Limb (tissue), 2 donors: ENCODE measurements around the gene SPRYD7.
"Not testable (repeated sequence)": the region's sequence is repeated elsewhere in the genome, so short reads cannot be mapped to it uniquely, and the experiment has no call there.

Source experiments
- DNase-seq, 2 donors: peaks; one replicate each; pipeline ENCODE4 v3.0.0-alpha.2; 2016; ENCODE audit errors: extremely low spot score in 2 of 2

Gene SPRYD7

GRCh38 chr13:49933511-49933910, 2.6 kb downstream of the SPRYD7 start:
- no peak for DNase-seq

- no peak for DNase-seq
Observed at GRCh38 chr13:49932868-49933267, 3.3 kb downstream of the SPRYD7 start.

GRCh38 chr13:49932066-49932465, 4.1 kb downstream of the SPRYD7 start:
- DNase-seq: no peak

GRCh38 chr13:49927755-49928154, 8.4 kb downstream of the SPRYD7 start:
- DNase-seq: no peak

- DNase-seq: no peak
Observed at GRCh38 chr13:49925881-49926418, 10.2 kb downstream of the SPRYD7 start.

- DNase-seq: no peak
Observed at GRCh38 chr13:49922301-49922700, 13.8 kb downstream of the SPRYD7 start.

- not testable (repeated sequence) for DNase-seq
Observed at GRCh38 chr13:49920969-49921368, 15.2 kb downstream of the SPRYD7 start.

- not testable (repeated sequence) for DNase-seq
Observed at GRCh38 chr13:49918106-49918505, 18.0 kb downstream of the SPRYD7 start.

- no peak for DNase-seq
Observed at GRCh38 chr13:49914947-49915346, 21.2 kb downstream of the SPRYD7 start.

- no peak for DNase-seq
Observed at GRCh38 chr13:49908637-49909036, 27.5 kb downstream of the SPRYD7 start.

- DNase-seq: no peak
Observed at GRCh38 chr13:49904729-49905456, 31.2 kb downstream of the SPRYD7 start.

- DNase-seq: no peak
Observed at GRCh38 chr13:49898792-49899191, 37.3 kb downstream of the SPRYD7 start.

- DNase-seq: no peak
Observed at GRCh38 chr13:49897713-49898112, 38.4 kb downstream of the SPRYD7 start.

- DNase-seq: no peak
Observed at GRCh38 chr13:49895826-49896225, 40.3 kb downstream of the SPRYD7 start.

GRCh38 chr13:49893591-49893990, 42.5 kb downstream of the SPRYD7 start:
- DNase-seq: no peak

GRCh38 chr13:49890376-49890775, 45.8 kb downstream of the SPRYD7 start:
- DNase-seq: no peak

- no peak for DNase-seq
Observed at GRCh38 chr13:49878682-49879081, 57.5 kb downstream of the SPRYD7 start.

- DNase-seq: no peak
Observed at GRCh38 chr13:49877629-49878218, 58.4 kb downstream of the SPRYD7 start.

- DNase-seq: no peak
Observed at GRCh38 chr13:49874430-49874829, 61.7 kb downstream of the SPRYD7 start.

- no peak for DNase-seq
Observed at GRCh38 chr13:49869519-49869918, 66.6 kb downstream of the SPRYD7 start.

- no peak for DNase-seq
Observed at GRCh38 chr13:49867834-49868233, 68.3 kb downstream of the SPRYD7 start.

GRCh38 chr13:49865218-49865617, 70.9 kb downstream of the SPRYD7 start:
- DNase-seq: no peak

- no peak for DNase-seq
Observed at GRCh38 chr13:49864509-49864908, 71.6 kb downstream of the SPRYD7 start.
